ENCODE measurements around the gene POLR3B.
A peak's percentile ranks its signal among the peaks of the same experiment; 100 is the strongest.
"Not testable (repeated sequence)": the region's sequence is repeated elsewhere in the genome, so short reads cannot be mapped to it uniquely, and the experiment has no call there.

POLR3B gene

DNA sequence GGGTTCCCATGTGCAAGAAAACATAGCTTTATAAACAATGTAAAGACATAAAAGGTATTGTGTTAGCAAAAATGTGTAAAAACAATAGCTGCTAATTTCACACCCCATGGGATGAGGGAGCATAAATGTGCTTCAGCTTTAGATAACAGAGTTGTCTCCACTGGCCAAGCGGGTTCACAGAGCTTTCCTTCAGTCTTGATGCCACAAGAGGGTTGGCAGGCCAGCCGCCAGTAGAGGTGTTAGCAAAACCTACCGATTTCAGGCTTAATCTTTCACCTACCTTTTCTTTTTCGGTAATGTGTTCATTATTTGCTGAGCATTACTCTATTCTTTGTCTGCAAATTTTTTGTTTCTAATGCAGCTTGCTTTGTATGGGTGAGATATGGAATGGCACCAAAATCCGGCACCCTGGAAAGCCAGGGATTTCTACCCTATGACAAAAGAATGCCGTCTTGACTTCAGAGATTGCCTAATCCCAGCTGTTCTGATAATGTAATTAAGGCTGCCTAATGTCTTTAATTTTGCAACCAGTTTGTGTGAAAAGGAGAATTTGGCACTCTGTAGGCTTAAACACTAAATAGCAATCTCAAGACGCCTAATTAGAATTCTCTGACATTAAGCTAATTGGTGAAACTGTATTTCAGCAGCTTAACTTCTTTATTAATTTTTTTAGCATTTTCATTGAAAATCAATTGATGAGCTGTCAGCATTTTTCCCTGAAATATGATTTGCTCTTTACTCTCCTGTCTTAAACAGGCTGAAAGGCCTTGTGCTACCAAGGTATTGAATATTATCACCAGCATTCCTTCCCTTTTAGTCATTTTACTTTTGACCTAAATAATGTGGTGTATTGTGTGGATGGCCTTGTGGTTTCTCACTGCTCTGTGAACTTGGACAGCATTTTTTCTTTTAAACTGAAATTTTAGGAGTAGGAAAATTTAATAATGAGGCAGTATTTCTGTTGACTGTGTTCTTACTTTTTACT is 60.7 kb downstream of the POLR3B start:
- no peak for DNase-seq

GRCh38 chr12:106418970-106419369 is 61.4 kb downstream of the POLR3B start:
- DNase-seq = no peak

DNA sequence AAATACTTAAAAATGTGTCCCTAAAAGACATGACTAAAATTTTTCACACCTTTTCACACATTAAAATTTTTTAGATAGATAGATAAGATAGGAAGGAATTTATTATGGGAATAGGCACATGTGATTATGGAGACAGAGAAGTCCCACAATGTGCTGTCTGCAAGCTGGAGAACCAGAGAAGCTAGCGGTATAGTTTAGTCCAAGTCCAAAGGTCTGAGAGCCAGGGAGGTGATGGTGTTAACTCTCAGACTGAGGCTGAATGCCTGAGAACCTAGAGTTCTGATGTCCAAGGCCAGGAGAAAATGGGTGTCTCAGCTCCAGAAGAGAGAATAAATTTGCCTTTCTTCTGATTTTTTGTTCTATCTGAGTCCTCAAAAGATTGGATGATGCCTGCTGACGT is 65.7 kb downstream of the POLR3B start:
- DNase-seq = no peak

- no peak for DNase-seq
Measured at GRCh38 chr12:106425061-106425702, 67.6 kb downstream of the POLR3B start.

GRCh38 chr12:106427917-106428316 is 70.4 kb downstream of the POLR3B start:
- no peak for DNase-seq

- DNase-seq = no peak
Measured at GRCh38 chr12:106428384-106428783, 70.8 kb downstream of the POLR3B start.

DNA sequence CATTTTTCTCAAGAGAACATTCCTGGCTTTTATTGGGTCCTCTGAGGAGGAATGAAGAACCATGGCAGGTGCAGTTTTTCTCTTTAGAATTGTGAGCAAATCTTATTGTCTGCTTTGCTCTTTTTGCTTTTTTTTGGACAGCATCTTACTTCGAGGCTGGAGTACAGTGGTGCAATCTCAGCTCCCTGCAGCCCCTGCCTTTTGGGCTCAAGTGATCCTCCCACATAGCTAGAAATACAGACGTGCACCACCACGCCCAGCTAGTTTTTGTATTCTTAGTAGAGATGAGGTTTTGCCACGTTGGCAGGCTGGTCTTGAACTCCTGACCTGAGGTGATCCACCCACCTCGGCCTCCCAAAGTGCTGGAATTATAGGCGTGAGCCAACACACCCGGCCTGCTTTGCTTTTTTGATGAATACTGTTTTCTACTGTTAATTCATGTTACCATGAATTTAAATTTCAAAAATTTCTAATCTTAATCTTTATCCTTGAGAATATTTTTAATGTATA is 71.5 kb downstream of the POLR3B start:
- no peak for DNase-seq

DNA sequence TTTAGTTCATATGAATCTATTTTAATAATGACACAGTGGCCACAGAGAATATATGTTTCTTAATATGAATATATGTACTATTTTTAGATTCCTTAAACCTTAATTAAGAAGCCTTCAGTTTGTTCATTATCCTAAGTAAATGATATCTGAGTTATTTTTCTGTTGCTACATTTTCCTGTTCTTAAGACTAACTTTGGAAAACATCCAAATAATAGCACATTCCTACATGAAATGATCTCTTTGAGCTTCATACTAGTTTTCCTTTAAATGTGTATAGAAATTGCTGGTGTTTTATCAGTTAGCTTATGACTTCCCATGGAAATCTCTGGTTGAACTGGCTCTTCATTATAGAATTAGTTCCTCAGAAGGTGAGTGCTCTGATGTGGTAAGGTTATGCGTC is 72.1 kb downstream of the POLR3B start:
- DNase-seq = no peak

DNA sequence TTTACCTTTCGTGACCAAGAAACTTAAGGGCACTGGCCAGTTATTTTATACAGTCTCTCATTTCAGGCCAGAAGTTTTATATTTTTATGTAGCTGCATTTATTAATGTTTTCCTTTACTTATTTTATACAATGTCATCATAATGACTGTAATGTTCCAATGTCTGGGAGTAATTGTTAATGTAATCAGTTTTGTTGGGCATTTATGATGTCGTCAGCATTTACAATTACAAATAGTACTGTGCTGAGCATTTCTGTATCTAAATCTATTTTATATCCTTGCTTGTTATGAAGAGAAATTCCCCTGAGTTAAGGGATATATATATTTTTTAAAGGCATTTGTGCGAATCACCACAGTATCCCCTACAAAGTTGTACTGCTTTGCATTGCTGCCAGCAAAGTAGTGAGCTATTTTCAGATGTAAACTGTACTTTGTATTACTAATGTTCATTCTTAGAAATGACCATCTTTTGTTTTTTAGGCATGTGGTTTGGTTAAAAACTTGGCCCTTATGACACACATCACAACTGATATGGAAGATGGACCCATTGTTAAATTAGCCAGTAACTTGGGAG is 74.4 kb downstream of the POLR3B start:
- DNase-seq = no peak

- DNase-seq = no peak
Measured at GRCh38 chr12:106433055-106433454, 75.5 kb downstream of the POLR3B start.

DNA sequence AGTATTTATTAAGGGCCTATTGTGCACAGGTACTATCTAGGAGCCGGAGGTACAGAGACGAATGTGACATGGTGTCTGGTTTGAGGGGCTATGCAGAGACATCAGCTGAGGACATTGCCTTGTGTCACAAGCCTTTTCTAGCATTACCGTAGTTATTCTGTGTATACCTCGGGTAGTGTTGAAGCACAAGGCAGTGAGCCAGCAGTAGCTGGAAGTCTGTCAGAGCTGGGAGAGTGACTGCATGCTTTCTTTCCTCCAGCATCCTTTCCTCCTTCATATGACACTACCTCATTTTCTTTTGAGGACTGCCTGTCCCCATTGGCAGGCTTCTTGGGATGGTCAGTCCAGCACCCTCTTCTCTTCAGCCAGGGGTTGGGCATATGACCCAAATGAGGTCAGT is 77.0 kb downstream of the POLR3B start:
- DNase-seq = no peak

DNA sequence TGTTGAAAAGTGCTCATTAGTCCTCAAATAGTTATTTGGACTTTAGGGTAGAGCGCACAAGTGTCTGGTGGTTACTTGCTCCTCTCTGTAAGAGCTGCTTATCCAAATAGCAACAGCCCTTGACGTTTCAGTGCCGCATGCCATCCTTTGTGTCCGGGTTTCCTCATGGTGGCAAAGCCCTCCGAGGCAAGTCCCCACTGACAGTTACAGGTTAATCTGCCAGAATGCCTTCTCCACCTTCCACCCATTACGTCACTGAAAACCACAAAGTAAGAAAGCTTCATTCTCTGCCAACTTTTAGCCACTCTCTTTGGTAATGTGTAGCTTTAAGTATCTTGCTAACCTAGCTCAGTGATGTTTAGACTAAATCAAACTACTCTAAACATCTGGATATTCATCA is 78.6 kb downstream of the POLR3B start:
- no peak for DNase-seq

DNA sequence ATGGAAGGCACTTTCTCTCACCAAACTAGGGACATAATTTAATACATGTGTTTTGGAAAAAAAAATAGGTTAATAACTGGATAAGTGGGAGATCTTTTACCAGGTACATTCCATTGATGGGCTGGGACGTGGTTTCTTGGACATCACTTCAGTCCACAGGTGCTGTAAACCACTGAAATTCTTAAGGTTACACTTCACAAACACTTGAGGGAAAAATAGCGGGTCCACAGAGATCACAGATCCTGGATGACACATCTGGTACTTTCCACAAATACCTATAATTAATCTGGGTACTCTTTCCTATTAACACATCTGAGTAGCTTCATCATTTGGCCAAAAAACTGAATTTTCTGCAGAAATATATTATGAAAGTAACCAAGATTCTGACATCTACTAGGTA is 85.0 kb downstream of the POLR3B start:
- DNase-seq = no peak

DNA sequence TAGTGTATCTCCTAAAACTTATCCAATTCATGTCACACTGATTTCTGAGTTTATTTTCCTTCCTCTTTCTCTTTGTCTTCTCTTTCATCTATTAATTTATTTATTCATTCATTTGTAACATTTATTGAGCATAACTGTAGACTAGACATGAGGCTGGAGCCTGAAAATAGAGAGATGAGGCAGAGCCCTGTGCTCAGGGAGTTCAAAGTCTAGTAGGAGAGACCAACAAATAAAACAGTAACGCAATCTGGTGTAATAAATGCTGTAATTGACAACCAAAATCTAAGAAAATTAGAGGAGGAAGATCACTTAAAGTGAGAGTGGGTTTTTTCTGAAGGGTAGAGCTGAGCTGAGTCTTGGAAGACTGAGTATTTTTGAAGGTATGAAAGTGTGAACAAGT is 87.5 kb downstream of the POLR3B start:
- no peak for DNase-seq

DNA sequence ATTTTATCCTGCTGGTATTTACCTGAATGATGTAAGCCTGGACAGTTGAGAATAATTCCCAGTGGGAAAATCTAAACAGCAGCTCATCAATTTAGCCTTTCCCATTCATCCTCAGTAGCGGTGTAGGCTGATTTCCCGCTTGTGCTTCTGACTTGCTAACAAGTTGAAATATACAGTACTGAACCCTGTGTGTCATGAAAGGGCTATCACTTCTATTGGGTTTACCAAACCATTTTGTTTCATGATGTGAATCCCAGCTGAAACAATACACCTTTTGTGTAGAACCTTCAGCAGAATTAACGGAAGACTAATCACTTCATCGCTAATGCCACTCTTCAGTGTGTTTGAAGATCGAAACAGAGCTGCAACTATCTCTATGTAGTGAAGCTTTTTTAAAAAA is 88.4 kb downstream of the POLR3B start:
- DNase-seq = no peak

DNA sequence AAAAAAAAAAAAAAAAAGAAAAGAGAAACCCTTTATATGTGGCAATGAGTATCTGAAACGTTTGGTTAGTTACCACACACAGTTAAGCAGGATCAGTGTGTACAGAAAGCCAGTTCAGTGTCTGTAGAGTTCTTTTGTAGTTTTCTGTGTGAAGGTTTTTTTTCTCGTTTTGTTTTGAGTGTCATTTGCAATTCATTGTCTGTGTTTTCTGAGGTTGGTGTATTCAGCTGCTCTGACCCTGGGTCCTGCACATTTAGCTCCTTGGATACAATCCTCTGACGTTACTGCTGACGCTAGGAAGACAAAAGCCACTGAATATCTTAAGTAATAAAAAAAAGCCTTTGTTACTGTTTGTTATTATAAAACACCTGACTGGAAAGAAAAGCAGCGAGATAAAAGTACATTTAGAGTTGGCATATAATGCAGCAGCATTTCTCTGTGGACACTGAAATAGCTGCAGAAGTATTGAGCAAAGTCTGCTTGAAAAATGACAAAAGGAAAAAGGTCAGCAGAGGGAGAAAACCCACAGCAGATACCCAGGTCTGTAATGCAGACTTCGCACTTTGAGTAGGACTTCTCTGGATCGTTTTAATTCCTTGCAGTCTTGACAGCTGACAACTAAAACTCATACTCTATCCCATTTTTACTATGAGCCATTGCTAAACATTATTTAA is 89.0 kb downstream of the POLR3B start:
- no peak for DNase-seq

DNA sequence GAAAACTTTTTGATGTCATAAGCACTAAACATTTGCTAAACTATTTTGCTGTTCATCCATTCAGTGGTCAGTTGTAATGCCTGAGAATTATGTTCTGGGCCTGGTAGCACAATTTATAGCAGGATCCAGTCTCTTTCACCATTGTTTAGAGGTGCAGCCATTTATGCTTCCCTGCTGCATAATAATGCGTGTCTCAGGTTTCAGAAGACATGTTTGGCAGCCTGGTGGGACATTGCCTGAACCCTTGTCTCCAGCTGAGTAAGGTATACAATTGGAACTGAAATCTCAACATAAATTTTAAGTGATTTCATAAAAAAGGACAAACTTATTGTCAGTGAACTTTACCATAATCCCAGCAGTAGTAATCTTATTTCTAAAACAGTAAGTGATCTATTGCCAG is 94.8 kb downstream of the POLR3B start:
- DNase-seq = no peak

- DNase-seq = peak; percentile 55 to 71 (median 60)
Measured at GRCh38 chr12:106455111-106455510, 97.6 kb downstream of the POLR3B start.

GRCh38 chr12:106459124-106459523 is 101.6 kb downstream of the POLR3B start:
- DNase-seq = no peak

- no peak for DNase-seq
Measured at GRCh38 chr12:106459534-106459933, 102.0 kb downstream of the POLR3B start.

DNA sequence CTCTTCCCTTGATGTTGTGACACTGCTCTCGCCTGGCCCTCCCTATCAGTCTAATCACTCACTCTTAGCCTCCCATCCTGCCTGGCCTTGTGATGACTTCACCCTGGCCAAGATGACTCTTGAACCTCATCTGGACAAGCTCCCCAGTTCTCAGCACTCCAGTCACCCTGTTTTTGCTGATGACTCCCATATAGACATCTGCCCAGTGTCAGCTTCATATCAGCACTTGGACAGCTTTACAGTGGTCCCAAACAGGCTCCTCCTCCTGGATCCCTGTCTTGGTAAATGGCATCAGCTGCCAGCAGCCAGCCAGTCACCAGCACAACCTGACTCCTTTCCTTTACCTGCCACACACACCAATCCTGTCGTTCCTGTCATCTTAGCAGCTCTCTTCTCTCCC is 104.2 kb downstream of the POLR3B start:
- no peak for DNase-seq

DNA sequence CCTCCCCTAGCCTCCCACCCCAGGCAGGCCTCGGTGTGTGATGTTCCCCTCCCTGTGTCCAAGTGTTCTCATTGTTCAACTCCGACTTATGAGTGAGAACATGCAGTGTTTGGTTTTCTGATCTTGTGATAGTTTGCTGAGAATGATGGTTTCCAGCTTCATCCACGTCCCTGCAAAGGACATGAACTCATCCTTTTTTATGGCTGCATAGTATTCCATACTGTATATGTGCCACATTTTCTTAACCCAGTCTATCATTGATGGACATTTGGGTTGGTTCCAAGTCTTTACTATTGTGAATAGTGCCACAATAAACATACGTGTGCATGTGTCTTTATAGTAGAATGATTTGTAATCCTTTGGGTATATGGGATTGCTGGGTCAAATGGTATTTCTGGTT is 108.1 kb downstream of the POLR3B start:
- DNase-seq = not testable (repeated sequence)

DNA sequence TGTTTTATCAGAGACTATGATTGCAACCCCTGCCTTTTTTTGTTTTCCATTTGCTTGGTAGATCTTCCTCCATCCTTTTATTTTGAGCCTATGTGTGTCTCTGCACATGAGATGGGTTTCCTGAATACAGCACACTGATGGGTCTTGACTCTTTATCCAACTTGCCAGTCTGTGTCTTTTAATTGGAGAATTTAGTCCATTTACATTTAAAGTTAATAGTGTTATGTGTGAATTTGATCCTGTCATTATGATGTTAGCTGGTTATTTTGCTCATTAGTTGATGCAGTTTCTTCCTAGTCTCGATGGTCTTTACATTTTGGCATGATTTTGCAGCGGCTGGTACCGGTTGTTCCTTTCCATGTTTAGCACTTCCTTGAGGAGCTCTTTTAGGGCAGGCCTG is 118.1 kb downstream of the POLR3B start:
- not testable (repeated sequence) for DNase-seq

Data from suppressor macrophage treated with lipopolysaccharide for 1 hour (primary cell).